Gastroesophageal sphincter (tissue), 3 donors: ENCODE measurements around the gene FBXO38.

Experiments used
- EP300 ChIP-seq: sonication (generic); formaldehyde crosslinking; IDR thresholded peaks from one replicate; pipeline ENCODE4 v1.6.1; 2017; ENCODE audit warnings: antibody characterized with exemption, mild to moderate bottlenecking
- POLR2A ChIP-seq, 2 donors: fragments of 450-650 bp; IDR thresholded peaks; one replicate each; pipeline ENCODE4 v1.6.1; 2017; ENCODE audit warnings: antibody characterized with exemption in 2 of 2, mild to moderate bottlenecking in 2 of 2, moderate library complexity in 1 of 2
- POLR2AphosphoS5 ChIP-seq: sonication (generic); formaldehyde crosslinking; IDR thresholded peaks from one replicate; pipeline ENCODE4 v1.6.1; 2017; ENCODE audit warnings: antibody characterized with exemption
- TF ChIP-seq, protein P1 (sequence below), 4 experiments: fragments of 200-600 bp in 2 of 4; fragments of 450-650 bp in 2 of 4; sonication (generic) in 1 of 4; IDR thresholded peaks; one replicate each; pipeline ENCODE4 v1.5.1; 2017 to 2019; ENCODE audit warnings: antibody characterized with exemption in 4 of 4, mild to moderate bottlenecking in 2 of 4, moderate library complexity in 2 of 4

DNA sequence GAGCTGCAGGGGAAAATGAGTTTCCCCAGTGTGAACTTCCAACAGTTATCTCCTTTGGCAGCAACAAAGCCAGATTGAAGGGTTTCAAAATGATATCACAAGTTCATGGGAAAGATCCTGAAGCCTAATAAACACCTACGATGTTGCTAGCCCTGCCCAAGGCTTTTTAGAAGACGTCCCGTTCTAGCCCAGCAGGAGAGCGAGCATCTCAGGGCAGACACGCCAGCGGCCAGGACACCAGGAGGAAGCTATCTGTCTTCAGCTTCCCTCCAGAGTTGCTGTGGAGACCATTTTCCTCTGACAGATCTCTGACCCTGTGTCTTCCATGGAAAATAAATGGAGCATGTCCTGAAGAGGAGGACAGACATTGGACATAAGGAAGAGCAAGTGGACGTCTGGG lies 98.4 kb downstream of the FBXO38 start:
- TF ChIP-seq, protein P1, sequence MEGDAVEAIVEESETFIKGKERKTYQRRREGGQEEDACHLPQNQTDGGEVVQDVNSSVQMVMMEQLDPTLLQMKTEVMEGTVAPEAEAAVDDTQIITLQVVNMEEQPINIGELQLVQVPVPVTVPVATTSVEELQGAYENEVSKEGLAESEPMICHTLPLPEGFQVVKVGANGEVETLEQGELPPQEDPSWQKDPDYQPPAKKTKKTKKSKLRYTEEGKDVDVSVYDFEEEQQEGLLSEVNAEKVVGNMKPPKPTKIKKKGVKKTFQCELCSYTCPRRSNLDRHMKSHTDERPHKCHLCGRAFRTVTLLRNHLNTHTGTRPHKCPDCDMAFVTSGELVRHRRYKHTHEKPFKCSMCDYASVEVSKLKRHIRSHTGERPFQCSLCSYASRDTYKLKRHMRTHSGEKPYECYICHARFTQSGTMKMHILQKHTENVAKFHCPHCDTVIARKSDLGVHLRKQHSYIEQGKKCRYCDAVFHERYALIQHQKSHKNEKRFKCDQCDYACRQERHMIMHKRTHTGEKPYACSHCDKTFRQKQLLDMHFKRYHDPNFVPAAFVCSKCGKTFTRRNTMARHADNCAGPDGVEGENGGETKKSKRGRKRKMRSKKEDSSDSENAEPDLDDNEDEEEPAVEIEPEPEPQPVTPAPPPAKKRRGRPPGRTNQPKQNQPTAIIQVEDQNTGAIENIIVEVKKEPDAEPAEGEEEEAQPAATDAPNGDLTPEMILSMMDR (IDR thresholded peaks at IDR 0.05): no peak
- no peak for TF ChIP-seq POLR2A (IDR thresholded peaks at IDR 0.05)
- TF ChIP-seq EP300: no peak
- TF ChIP-seq POLR2AphosphoS5: no peak
